ENCODE measurements around the gene COLQ. TPM values are rescaled to one million over a fixed set of nuclear protein-coding genes. Genes with fewer than 3 reads are reported as not detected.

COLQ gene
- total RNA-seq, 1 donor from 2014 or later: 0.12 TPM

DNA sequence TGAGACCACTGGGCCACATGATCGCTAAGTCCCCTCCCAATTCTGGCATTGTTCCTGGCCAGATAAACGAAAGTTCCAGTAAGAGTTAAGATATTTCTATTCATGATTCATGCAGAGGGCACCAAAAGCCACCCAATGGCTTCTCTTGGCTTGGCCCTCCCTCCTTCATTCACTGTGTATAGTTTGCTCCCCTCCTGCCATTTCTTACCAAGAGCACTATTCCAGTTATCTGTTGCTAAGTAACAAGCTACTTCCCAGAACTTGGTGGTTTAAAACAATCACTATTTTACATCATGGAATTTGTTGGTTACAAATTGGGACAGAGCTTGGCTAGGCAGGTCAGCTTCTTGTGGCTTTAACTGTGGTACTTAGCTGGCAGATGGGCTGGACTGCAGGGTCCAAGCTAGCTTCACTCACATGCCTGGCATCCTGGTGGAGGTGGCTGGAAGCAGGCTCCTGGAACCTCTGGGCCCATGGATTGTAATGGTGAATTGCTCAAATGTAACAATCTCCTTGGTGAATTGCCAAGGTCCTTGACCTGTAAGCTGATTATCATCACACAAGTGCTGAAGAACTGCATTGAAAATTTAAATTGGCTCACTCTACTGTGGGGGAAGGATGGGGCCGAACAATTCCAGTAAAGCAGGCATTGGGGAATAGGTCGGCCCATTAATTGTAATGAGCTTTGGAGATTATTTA lies 77.5 kb downstream of the COLQ start:
- TF ChIP-seq, protein P1, sequence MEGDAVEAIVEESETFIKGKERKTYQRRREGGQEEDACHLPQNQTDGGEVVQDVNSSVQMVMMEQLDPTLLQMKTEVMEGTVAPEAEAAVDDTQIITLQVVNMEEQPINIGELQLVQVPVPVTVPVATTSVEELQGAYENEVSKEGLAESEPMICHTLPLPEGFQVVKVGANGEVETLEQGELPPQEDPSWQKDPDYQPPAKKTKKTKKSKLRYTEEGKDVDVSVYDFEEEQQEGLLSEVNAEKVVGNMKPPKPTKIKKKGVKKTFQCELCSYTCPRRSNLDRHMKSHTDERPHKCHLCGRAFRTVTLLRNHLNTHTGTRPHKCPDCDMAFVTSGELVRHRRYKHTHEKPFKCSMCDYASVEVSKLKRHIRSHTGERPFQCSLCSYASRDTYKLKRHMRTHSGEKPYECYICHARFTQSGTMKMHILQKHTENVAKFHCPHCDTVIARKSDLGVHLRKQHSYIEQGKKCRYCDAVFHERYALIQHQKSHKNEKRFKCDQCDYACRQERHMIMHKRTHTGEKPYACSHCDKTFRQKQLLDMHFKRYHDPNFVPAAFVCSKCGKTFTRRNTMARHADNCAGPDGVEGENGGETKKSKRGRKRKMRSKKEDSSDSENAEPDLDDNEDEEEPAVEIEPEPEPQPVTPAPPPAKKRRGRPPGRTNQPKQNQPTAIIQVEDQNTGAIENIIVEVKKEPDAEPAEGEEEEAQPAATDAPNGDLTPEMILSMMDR (conservative IDR thresholded peaks at IDR 0.05; ENCODE audit: low read depth, low read length): no peak
- H3K4me3 ChIP-seq (ENCODE audit: low read depth, low read length): no peak overlapping the region
- DNase-seq (ENCODE audit: low read depth): no peak

DNA sequence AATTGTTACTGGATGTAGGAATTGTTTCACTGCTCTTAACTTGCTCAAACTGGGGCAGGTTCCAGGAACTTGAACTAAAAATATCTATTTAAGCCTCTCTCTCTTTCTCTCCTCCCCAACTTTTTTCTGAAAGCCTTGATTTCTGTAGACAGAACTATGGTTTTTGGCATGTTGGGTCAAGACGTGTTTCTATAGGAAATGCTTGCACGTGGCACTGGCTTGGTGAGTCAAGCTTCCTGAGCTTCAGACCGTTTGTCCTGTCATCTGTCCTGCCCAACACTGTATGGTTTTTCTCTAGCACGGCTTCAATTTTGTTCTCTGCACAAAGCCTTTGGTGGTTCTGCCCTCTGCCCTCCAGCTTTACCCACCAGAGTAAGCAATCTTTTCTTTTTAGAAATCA lies 80.6 kb downstream of the COLQ start:
- no peak for DNase-seq (ENCODE audit: low read depth)
- no peak overlapping the region for H3K4me3 ChIP-seq (ENCODE audit: low read depth, low read length)
- TF ChIP-seq, protein P1 (conservative IDR thresholded peaks at IDR 0.05; ENCODE audit: low read depth, low read length): no peak

DNA sequence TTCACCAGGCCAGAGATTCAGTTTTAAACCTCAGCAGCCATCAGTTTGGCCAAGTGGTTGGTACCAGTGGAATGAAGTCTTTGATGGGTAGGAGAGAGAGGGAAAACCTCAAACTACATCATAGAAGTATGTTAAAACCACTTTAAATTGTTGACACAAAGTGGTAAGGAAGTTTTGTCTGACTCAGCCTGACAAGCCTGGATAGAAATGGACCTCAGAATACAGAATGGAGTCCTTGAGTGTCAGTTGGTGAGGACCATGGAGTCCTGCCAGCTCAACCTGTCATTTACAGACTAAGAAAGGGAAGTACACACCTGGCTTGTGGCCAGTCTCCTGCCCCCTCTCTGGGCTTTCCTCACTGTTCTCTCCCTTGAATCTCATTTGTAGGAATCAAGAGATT lies 82.0 kb downstream of the COLQ start:
- DNase-seq (ENCODE audit: low read depth): no peak
- H3K4me3 ChIP-seq (ENCODE audit: low read depth, low read length): no peak overlapping the region

DNA sequence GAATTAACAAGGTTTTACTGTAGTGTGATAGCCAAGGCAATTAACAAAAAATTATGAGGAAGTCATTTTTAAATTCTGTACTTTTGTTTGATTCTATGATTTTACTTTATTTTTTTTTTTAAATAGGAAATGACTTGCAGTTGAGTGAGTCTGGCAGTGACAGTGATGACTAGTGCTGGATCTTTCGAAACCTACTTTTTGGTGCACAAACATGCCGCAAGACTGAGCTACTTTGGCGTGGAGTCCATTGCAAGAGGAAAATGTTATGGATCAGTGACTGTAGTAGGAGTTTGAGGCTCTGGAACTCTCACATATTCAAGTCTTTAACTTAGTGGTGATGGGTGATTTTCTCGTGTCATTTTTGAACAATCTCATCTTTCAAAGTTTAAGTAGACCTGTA lies 82.5 kb downstream of the COLQ start:
- TF ChIP-seq, protein P1 (conservative IDR thresholded peaks at IDR 0.05; ENCODE audit: low read depth, low read length): no peak
- H3K4me3 ChIP-seq (ENCODE audit: low read depth, low read length): no peak overlapping the region
- DNase-seq (ENCODE audit: low read depth): no peak

More for the DNA sequence above, 82.0 kb downstream of the COLQ start:
- TF ChIP-seq, protein P1 (conservative IDR thresholded peaks at IDR 0.05; ENCODE audit: low read depth, low read length): no peak

DNA sequence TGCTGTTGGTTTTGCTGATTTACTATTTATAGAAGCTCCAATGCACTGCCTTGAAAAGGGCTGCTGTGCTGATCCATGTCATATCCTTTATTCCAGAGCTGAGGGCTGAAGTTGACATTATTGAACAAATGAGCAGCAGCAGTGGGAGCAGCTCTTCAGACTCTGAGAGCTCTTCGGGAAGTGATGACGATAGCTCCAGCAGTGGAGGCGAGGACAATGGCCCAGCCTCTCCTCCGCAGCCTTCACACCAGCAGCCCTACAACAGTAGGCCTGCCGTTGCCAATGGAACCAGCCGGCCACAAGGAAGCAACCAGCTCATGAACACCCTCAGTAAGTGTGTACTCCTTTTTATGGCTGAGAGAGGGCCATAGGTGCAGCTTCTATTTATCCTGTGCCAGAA lies 85.3 kb downstream of the COLQ start:
- TF ChIP-seq, protein P1 (conservative IDR thresholded peaks at IDR 0.05; ENCODE audit: low read depth, low read length): no peak
- DNase-seq (ENCODE audit: low read depth): no peak
- H3K4me3 ChIP-seq (ENCODE audit: low read depth, low read length): no peak overlapping the region

DNA sequence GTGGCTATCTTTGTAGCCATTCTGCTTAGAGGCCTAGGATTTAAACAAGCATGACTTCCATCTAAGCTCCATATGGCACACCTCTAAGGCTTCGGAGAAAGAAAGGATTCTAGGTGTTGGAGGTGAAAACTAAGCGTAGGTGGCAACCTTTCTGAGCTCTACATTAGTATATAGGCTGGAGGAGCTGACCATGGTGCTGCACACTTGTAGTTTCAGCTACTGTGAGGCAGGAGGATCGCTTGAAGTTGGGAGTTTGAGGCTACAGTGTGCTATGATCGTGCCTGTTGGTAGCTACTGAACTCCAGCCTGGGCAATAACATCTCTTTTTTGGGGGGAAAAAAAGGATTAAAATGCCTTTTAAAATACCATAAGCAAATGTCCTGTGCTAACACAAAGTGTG lies 86.8 kb downstream of the COLQ start:
- DNase-seq (ENCODE audit: low read depth): no peak
- TF ChIP-seq, protein P1 (conservative IDR thresholded peaks at IDR 0.05; ENCODE audit: low read depth, low read length): no peak
- no peak overlapping the region for H3K4me3 ChIP-seq (ENCODE audit: low read depth, low read length)

DNA sequence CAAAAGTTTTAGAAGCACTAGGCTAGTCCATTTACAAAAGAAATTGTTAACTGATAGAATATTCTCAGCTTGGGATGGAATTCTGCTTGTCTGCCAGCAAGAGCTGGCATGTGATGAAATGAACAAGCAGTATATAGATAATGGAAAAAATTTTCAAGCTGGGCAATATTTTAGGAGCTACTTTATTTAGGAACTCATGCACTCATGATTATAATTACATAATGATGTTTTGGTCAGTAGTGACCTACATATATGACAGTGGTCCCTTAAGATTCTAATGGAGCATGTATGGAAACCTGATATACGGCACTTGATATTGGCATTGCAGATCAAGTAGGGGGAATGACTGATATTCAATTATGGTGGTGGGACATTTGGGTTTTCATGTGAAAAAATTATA lies 88.0 kb downstream of the COLQ start:
- TF ChIP-seq, protein P1 (conservative IDR thresholded peaks at IDR 0.05; ENCODE audit: low read depth, low read length): no peak
- no peak overlapping the region for H3K4me3 ChIP-seq (ENCODE audit: low read depth, low read length)
- no peak for DNase-seq (ENCODE audit: low read depth)

Measured in epithelial cell of proximal tubule (primary cell).